Neural progenitor cell (in vitro differentiated cells): ENCODE data around the gene TREX2. TPM values are rescaled to one million over a fixed set of nuclear protein-coding genes. Genes with fewer than 3 reads are reported as not detected.

ENCODE experiments used
- DNase-seq: peaks from one replicate; pipeline ENCODE4 v3.0.0-alpha.2; 2016; ENCODE audit warnings: low spot score
- H2AFZ ChIP-seq: fragments of 200-600 bp; sonication (generic); replicated peaks from 2 replicates; pipeline ENCODE4 v1.6.1; 2016; ENCODE audit warnings: antibody characterized with exemption
- H3F3A ChIP-seq: fragments of 200-600 bp; sonication (generic); 2 replicates; pipeline ENCODE4 v1.6.1; 2016; ENCODE audit warnings: antibody characterized with exemption, low read depth
- H3K27ac ChIP-seq: fragments of 200-600 bp; sonication (generic); 2 replicates; pipeline ENCODE4 v1.5.1; 2016; ENCODE audit warnings: mild to moderate bottlenecking
- H3K27me3 ChIP-seq: fragments of 200-600 bp; sonication (generic); 2 replicates; pipeline ENCODE4 v1.6.1; 2016; ENCODE audit warnings: mild to moderate bottlenecking, moderate library complexity
- H3K36me3 ChIP-seq: fragments of 200-600 bp; sonication (generic); 2 replicates; pipeline ENCODE4 v1.5.1; 2016
- H3K4me1 ChIP-seq: fragments of 200-600 bp; sonication (generic); 2 replicates; pipeline ENCODE4 v1.6.1; 2016; ENCODE audit warnings: mixed run types
- H3K4me2 ChIP-seq: fragments of 200-600 bp; sonication (generic); 2 replicates; pipeline ENCODE4 v1.6.1; 2016
- H3K4me3 ChIP-seq: fragments of 200-600 bp; sonication (generic); 2 replicates; pipeline ENCODE4 v1.5.1; 2016
- H3K79me2 ChIP-seq: fragments of 200-600 bp; sonication (generic); 2 replicates; pipeline ENCODE4 v1.6.1; 2016; ENCODE audit warnings: low read depth
- H3K9ac ChIP-seq: fragments of 200-600 bp; sonication (generic); 2 replicates; pipeline ENCODE4 v1.6.1; 2016
- H3K9me3 ChIP-seq: fragments of 200-600 bp; sonication (generic); 2 replicates; pipeline ENCODE4 v1.5.1; 2016; ENCODE audit warnings: low read depth
- H4K20me1 ChIP-seq: fragments of 200-600 bp; sonication (generic); 2 replicates; pipeline ENCODE4 v1.6.1; 2016; ENCODE audit warnings: low read depth
- H3K27ac Mint-ChIP-seq: 3 replicates; pipeline ENCODE4 v1.8.0; 2021; ENCODE audit warnings: mixed read lengths
- H3K27me3 Mint-ChIP-seq: 2 replicates; pipeline ENCODE4 v1.8.0; 2022; ENCODE audit warnings: low read depth, mild to moderate bottlenecking, inconsistent platforms, moderate library complexity, mixed read lengths; ENCODE audit not compliant: insufficient read depth
- H3K36me3 Mint-ChIP-seq: 3 replicates; pipeline ENCODE4 v1.8.0; 2021; ENCODE audit warnings: mixed read lengths
- H3K4me1 Mint-ChIP-seq: 3 replicates; pipeline ENCODE4 v1.8.0; 2021; ENCODE audit warnings: mixed read lengths
- H3K4me3 Mint-ChIP-seq: 3 replicates; pipeline ENCODE4 v1.8.0; 2021; ENCODE audit warnings: mild to moderate bottlenecking, moderate library complexity, mixed read lengths
- H3K9me3 Mint-ChIP-seq: 3 replicates; pipeline ENCODE4 v1.8.0; 2020; ENCODE audit warnings: mixed read lengths
- CTCF ChIP-seq: fragments of 200-600 bp; sonication (generic); IDR thresholded peaks from 2 replicates; pipeline ENCODE4 v1.5.1; 2017; ENCODE audit warnings: antibody characterized with exemption, mild to moderate bottlenecking
- EZH2 ChIP-seq: fragments of 200-600 bp; sonication (generic); IDR thresholded peaks from 2 replicates; pipeline ENCODE4 v1.6.1; 2017; ENCODE audit warnings: antibody characterized with exemption, mild to moderate bottlenecking, moderate library complexity
- EZH2phosphoT487 ChIP-seq: fragments of 200-600 bp; sonication (generic); IDR thresholded peaks from 2 replicates; pipeline ENCODE4 v1.6.1; 2017; ENCODE audit warnings: antibody characterized with exemption
- total RNA-seq: library from RNA; depleted of rRNA; stranded (reverse); fragments of >200 nt; gene quantifications from 2 replicates; pipeline ENCODE4 v1.2.3, GENCODE V29; 2015; ENCODE audit warnings: low replicate concordance

The TREX2 gene
- total RNA-seq, 1 donor from 2014 or later = not detected

- H3K9ac ChIP-seq = no peak overlapping the region
- H3F3A ChIP-seq = no peaks in the 10 kb centered on the region
- no peaks in the 10 kb centered on the region for H4K20me1 ChIP-seq
- no peaks in the 10 kb centered on the region for H3K27me3 ChIP-seq
- no peaks in the 10 kb centered on the region for H3K36me3 ChIP-seq
- no peak overlapping the region for H3K27ac ChIP-seq
- no peak overlapping the region for H3K4me2 ChIP-seq
- no peaks in the 10 kb centered on the region for H3K79me2 ChIP-seq
- Mint-ChIP-seq H3K27me3 (peaks cover 2% of the 10 kb centered on the region), H3K4me3 (no peak overlapping the region), H3K27ac (no peak overlapping the region), H3K4me1 (no peaks in the 10 kb centered on the region), H3K36me3 (peaks cover 6% of the 10 kb centered on the region), H3K9me3 (peaks cover 9% of the 10 kb centered on the region)
- H3K4me1 ChIP-seq = no peaks in the 10 kb centered on the region
- no peak overlapping the region for H3K4me3 ChIP-seq
- DNase-seq = no peak
- H2AFZ ChIP-seq = no peak overlapping the region
- TF ChIP-seq CTCF = no peak
- no peak for TF ChIP-seq EZH2
- TF ChIP-seq EZH2phosphoT487 = no peak
- H3K9me3 ChIP-seq = no peaks in the 10 kb centered on the region
Observed at GRCh38 chrX:153454901-153455550, 9.2 kb upstream of the TREX2 start.

- peaks cover 2% of the 10 kb centered on the region for H3K36me3 Mint-ChIP-seq
- no peaks in the 10 kb centered on the region for H3K4me1 ChIP-seq
- no peaks in the 10 kb centered on the region for H3K79me2 ChIP-seq
- no peak overlapping the region for H3K27ac Mint-ChIP-seq
- no peak for DNase-seq
- no peaks in the 10 kb centered on the region for H3K36me3 ChIP-seq
- H3K27me3 Mint-ChIP-seq = peaks cover 2% of the 10 kb centered on the region
- H3F3A ChIP-seq = no peaks in the 10 kb centered on the region
- no peak for TF ChIP-seq EZH2phosphoT487
- H4K20me1 ChIP-seq = no peaks in the 10 kb centered on the region
- H3K4me1 Mint-ChIP-seq = no peaks in the 10 kb centered on the region
- no peaks in the 10 kb centered on the region for H3K27me3 ChIP-seq
- H3K9me3 Mint-ChIP-seq = peaks cover 10% of the 10 kb centered on the region
- no peak overlapping the region for H3K9ac ChIP-seq
- H3K4me3 ChIP-seq = no peak overlapping the region
- H3K9me3 ChIP-seq = no peaks in the 10 kb centered on the region
- no peak overlapping the region for H3K27ac ChIP-seq
- no peak overlapping the region for H2AFZ ChIP-seq
- no peak overlapping the region for H3K4me2 ChIP-seq
- no peak overlapping the region for H3K4me3 Mint-ChIP-seq
Observed at GRCh38 chrX:153450949-153451277, 5.1 kb upstream of the TREX2 start.

GRCh38 chrX:153450114-153450948 is 4.5 kb upstream of the TREX2 start:
- peaks cover 10% of the 10 kb centered on the region for H3K9me3 Mint-ChIP-seq

More at GRCh38 chrX:153450114-153450948, 4.5 kb upstream of the TREX2 start:
- Histone ChIP-seq H3K9me3 (no peaks in the 10 kb centered on the region), H3K36me3 (no peaks in the 10 kb centered on the region), H2AFZ (no peak overlapping the region), H3K4me2 (no peak overlapping the region), H3K4me1 (no peaks in the 10 kb centered on the region), H3K79me2 (no peaks in the 10 kb centered on the region), H3F3A (no peaks in the 10 kb centered on the region), H3K9ac (no peak overlapping the region), H3K27ac (no peak overlapping the region), H3K4me3 (no peak overlapping the region), H4K20me1 (no peaks in the 10 kb centered on the region), H3K27me3 (no peaks in the 10 kb centered on the region)
- DNase-seq = no peak
- Mint-ChIP-seq H3K4me3 (no peak overlapping the region), H3K36me3 (peaks cover 2% of the 10 kb centered on the region), H3K4me1 (no peaks in the 10 kb centered on the region), H3K27ac (no peak overlapping the region), H3K27me3 (peaks cover 2% of the 10 kb centered on the region)
- no peak for TF ChIP-seq EZH2
- TF ChIP-seq CTCF = no peak
- TF ChIP-seq EZH2phosphoT487 = no peak
